ENCODE data around the gene ROGDI.
"Not testable (repeated sequence)": the region's sequence is repeated elsewhere in the genome, so short reads cannot be mapped to it uniquely, and the experiment has no call there.

Gene ROGDI

GRCh38 chr16:4788910-4789309 is 13.5 kb downstream of the ROGDI start:
- DNase-seq, result no peak

GRCh38 chr16:4788489-4788889 is 13.9 kb downstream of the ROGDI start:
- no peak for DNase-seq

- DNase-seq, result no peak
Measured at GRCh38 chr16:4787627-4788482, 14.6 kb downstream of the ROGDI start, which contains the start of gene SEPTIN12. SEPTIN12 (minus strand) TSS chr16:4788345; CDS start chr16:4787645, 700 bp downstream.

- DNase-seq, result no peak
Measured at GRCh38 chr16:4787068-4787467, 15.4 kb downstream of the ROGDI start.

- no peak for DNase-seq
Measured at GRCh38 chr16:4785758-4786433, 16.5 kb downstream of the ROGDI start.

GRCh38 chr16:4784444-4784987 is 17.9 kb downstream of the ROGDI start:
- not testable (repeated sequence) for DNase-seq

GRCh38 chr16:4783951-4784336 is 18.5 kb downstream of the ROGDI start:
- DNase-seq, result no peak

- DNase-seq, result no peak
Measured at GRCh38 chr16:4783251-4783950, 19.0 kb downstream of the ROGDI start.

- no peak for DNase-seq
Measured at GRCh38 chr16:4780235-4780634, 22.2 kb downstream of the ROGDI start.

GRCh38 chr16:4778050-4778392 is 24.4 kb downstream of the ROGDI start:
- no peak for DNase-seq

- no peak for DNase-seq
Measured at GRCh38 chr16:4777339-4778049, 24.9 kb downstream of the ROGDI start.

GRCh38 chr16:4776141-4776705 is 26.2 kb downstream of the ROGDI start:
- DNase-seq, result no peak

- DNase-seq, result no peak
Measured at GRCh38 chr16:4775005-4775404, 27.4 kb downstream of the ROGDI start.

GRCh38 chr16:4772351-4772750 is 30.1 kb downstream of the ROGDI start:
- DNase-seq, result no peak

- no peak for DNase-seq
Measured at GRCh38 chr16:4771646-4772045, 30.8 kb downstream of the ROGDI start.

- no peak for DNase-seq
Measured at GRCh38 chr16:4769306-4769638, 33.2 kb downstream of the ROGDI start.

GRCh38 chr16:4768549-4769305 is 33.7 kb downstream of the ROGDI start:
- DNase-seq, result peak; percentile 98

- no peak for DNase-seq
Measured at GRCh38 chr16:4767872-4768548, 34.4 kb downstream of the ROGDI start.

GRCh38 chr16:4766875-4767628 is 35.4 kb downstream of the ROGDI start, which contains the start of gene ZNF500:
ZNF500 (minus strand) TSS chr16:4767162; CDS start chr16:4765978, 1,184 bp downstream.
- peak; percentile 97 for DNase-seq

Data from midbrain (tissue), 1 donor.